Measurements from ENCODE around the gene RNASE2. TPM values are rescaled to one million over a fixed set of nuclear protein-coding genes. Genes with fewer than 3 reads are reported as not detected.

Gene RNASE2
- total and polyA plus RNA-seq, 2 donors (not counting 3 experiments of a cell fraction or from before 2014, with no cell fraction given): not detected

- FAIRE-seq: no peak
- BruUV-seq (replicated peaks): no TSS peak
Measured at GRCh38 chr14:21003788-21004346, 48.6 kb downstream of the RNASE2 start.

More at GRCh38 chr14:21003788-21004346, 48.6 kb downstream of the RNASE2 start:
- no peak overlapping the region for H2AFZ ChIP-seq (ENCODE audit: low read depth, low read length)
- dilution Hi-C loops (cut with MboI; ENCODE audit: extremely low pct_ligation_motif_present, low sequenced_read_pairs) (no loop called here), intact Hi-C loops (cut with micrococcal nuclease) (no loop called here)
- H3K27ac ChIP-seq (ENCODE audit: insufficient read depth, low read depth, low read length): no peak overlapping the region
- H3K9ac ChIP-seq (replicated peaks; ENCODE audit: extremely low read depth, insufficient read depth, low read length): no peak overlapping the region
- no peaks in the 10 kb centered on the region for H3K36me3 ChIP-seq (ENCODE audit: control insufficient read depth in 2 of 2, extremely low read depth in 1 of 2, insufficient read depth in 2 of 2, low read length in 2 of 2)
- H3K27me3 ChIP-seq (ENCODE audit: control insufficient read depth in 2 of 2, insufficient read depth in 2 of 2, low read length in 2 of 2): no peaks in the 10 kb centered on the region
- no peak overlapping the region for H3K4me2 ChIP-seq (ENCODE audit: insufficient read depth, low read length)
- no peak for TF ChIP-seq POLR2AphosphoS5 (IDR thresholded peaks at IDR 0.05; ENCODE audit: insufficient read depth, low read depth, low read length)
- no peak for TF ChIP-seq CTCF (IDR thresholded peaks at IDR 0.05; ENCODE audit: extremely low read depth in 1 of 2, insufficient read depth in 1 of 2, low read depth in 1 of 2, low read length in 2 of 2)
- TF ChIP-seq GATA2 (IDR thresholded peaks at IDR 0.05; ENCODE audit: insufficient read depth, insufficient read length, low read depth, low read length): no peak
- no peak for TF ChIP-seq MYC (IDR thresholded peaks at IDR 0.05; ENCODE audit: low read depth, low read length)
- TF ChIP-seq JUN (IDR thresholded peaks at IDR 0.05; ENCODE audit: borderline replicate concordance, insufficient read depth, insufficient read length, low read depth): no peak
- no peak for TF ChIP-seq POLR2A (IDR thresholded peaks at IDR 0.05; ENCODE audit: low read depth, low read length)
- TF ChIP-seq EZH2 (IDR thresholded peaks at IDR 0.05; ENCODE audit: borderline replicate concordance, low read depth, low read length, severe bottlenecking): no peak
- TF ChIP-seq MAX (IDR thresholded peaks at IDR 0.05; ENCODE audit: insufficient read depth, insufficient read length): no peak
- TF ChIP-seq FOS (IDR thresholded peaks at IDR 0.05; ENCODE audit: borderline replicate concordance, insufficient read depth, low read length): no peak
- H3K9me3 ChIP-seq (replicated peaks; ENCODE audit: control insufficient read depth, insufficient read depth, low read length): no peaks in the 10 kb centered on the region
- H3K4me1 ChIP-seq (ENCODE audit: control insufficient read depth, extremely low read depth, insufficient read depth, low read length): no peaks in the 10 kb centered on the region
- ChIA-PET CTCF (interaction anchor here (0.7 to 2.9 kb wide), 5 partner anchors 10 to 43 kb away, joined by 3 to 42 read pairs (median 5); no protein-coding TSS in a partner anchor), POLR2A (no interaction called here)
- H3K9me1 ChIP-seq (replicated peaks; ENCODE audit: control insufficient read depth, extremely low read depth, insufficient read depth, low read length): no peaks in the 10 kb centered on the region
- H4K20me1 ChIP-seq (replicated peaks; ENCODE audit: control insufficient read depth, extremely low read depth, insufficient read depth, low read length): no peaks in the 10 kb centered on the region
- H3K79me2 ChIP-seq (ENCODE audit: control insufficient read depth, insufficient read depth, low read length): no peaks in the 10 kb centered on the region
- H3K4me3 ChIP-seq (replicated peaks in 1 of 3; ENCODE audit: insufficient read depth in 1 of 3, low read depth in 1 of 3, low read length in 3 of 3): no peak overlapping the region
- no peak for DNase-seq (ENCODE audit: low read depth, low spot score)

Small RNAs within 50 kb of the gene (small RNA-seq; reads per million reads assigned to genes)
- gene RN7SL189P (ENCODE audit: insufficient read depth, insufficient read length, low read depth, low replicate concordance): not detected

Other genes with a start within 250 kb of the RNASE2 start
- gene EDDM3A, start 209.6 kb upstream of the RNASE2 start, total RNA-seq: not detected in 2 replicates
- gene EDDM3A, start 209.6 kb upstream of the RNASE2 start, polyA plus RNA-seq: not detected in 2 replicates
- not detected in 2 replicates for gene EDDM3B, start 187.1 kb upstream of the RNASE2 start, total RNA-seq
- not detected in 2 replicates for gene EDDM3B, start 187.1 kb upstream of the RNASE2 start, polyA plus RNA-seq
- 0.33 TPM in 1 of 2 replicates, not detected in the other for gene RNASE6, start 174.2 kb upstream of the RNASE2 start, total RNA-seq
- 0.70 and 0.79 TPM in 2 replicates for gene RNASE6, start 174.2 kb upstream of the RNASE2 start, polyA plus RNA-seq
- gene RNASE1, start 152.6 kb upstream of the RNASE2 start, total RNA-seq: 182 and 216 TPM in 2 replicates
- 909 and 1,090 TPM in 2 replicates for gene RNASE1, start 152.6 kb upstream of the RNASE2 start, polyA plus RNA-seq
- gene RNASE3, start 64.1 kb upstream of the RNASE2 start, total RNA-seq: not detected in 2 replicates
- gene RNASE3, start 64.1 kb upstream of the RNASE2 start, polyA plus RNA-seq: not detected in 2 replicates
- 50.2 and 60.6 TPM in 2 replicates for gene METTL17, start 34.5 kb downstream of the RNASE2 start, total RNA-seq
- 81.5 and 90.6 TPM in 2 replicates for gene METTL17, start 34.5 kb downstream of the RNASE2 start, polyA plus RNA-seq
- not detected in 2 replicates for gene SLC39A2, start 43.8 kb downstream of the RNASE2 start, total RNA-seq
- gene SLC39A2, start 43.8 kb downstream of the RNASE2 start, polyA plus RNA-seq: 0.06 TPM in 1 of 2 replicates, not detected in the other
- gene NDRG2, start 69.6 kb downstream of the RNASE2 start, total RNA-seq: not detected in 2 replicates
- gene NDRG2, start 69.6 kb downstream of the RNASE2 start, polyA plus RNA-seq: 0.37 and 0.54 TPM in 2 replicates
- not detected in 2 replicates for gene TPPP2, start 74.7 kb downstream of the RNASE2 start, total RNA-seq
- not detected in 2 replicates for gene TPPP2, start 74.7 kb downstream of the RNASE2 start, polyA plus RNA-seq
- not detected in 2 replicates for gene RNASE13, start 79.3 kb downstream of the RNASE2 start, total RNA-seq
- not detected in 2 replicates for gene RNASE13, start 79.3 kb downstream of the RNASE2 start, polyA plus RNA-seq
- gene RNASE7, start 86.9 kb downstream of the RNASE2 start, total RNA-seq: not detected in 2 replicates
- not detected in 2 replicates for gene RNASE7, start 86.9 kb downstream of the RNASE2 start, polyA plus RNA-seq
- gene RNASE8, start 102.3 kb downstream of the RNASE2 start, total RNA-seq: not detected in 2 replicates
- gene RNASE8, start 102.3 kb downstream of the RNASE2 start, polyA plus RNA-seq: not detected in 2 replicates
- gene ARHGEF40, start 114.8 kb downstream of the RNASE2 start, total RNA-seq: 1.9 and 2.6 TPM in 2 replicates
- gene ARHGEF40, start 114.8 kb downstream of the RNASE2 start, polyA plus RNA-seq: 19.9 and 30.4 TPM in 2 replicates
- gene ZNF219, start 143.2 kb downstream of the RNASE2 start, total RNA-seq: 12.8 and 15.2 TPM in 2 replicates
- gene ZNF219, start 143.2 kb downstream of the RNASE2 start, polyA plus RNA-seq: 13.2 and 21.2 TPM in 2 replicates
- not detected in 2 replicates for gene TMEM253, start 145.6 kb downstream of the RNASE2 start, total RNA-seq
- gene TMEM253, start 145.6 kb downstream of the RNASE2 start, polyA plus RNA-seq: 0.14 and 0.25 TPM in 2 replicates
- gene OR5AU1, start 200.6 kb downstream of the RNASE2 start, total RNA-seq: not detected in 2 replicates
- gene OR5AU1, start 200.6 kb downstream of the RNASE2 start, polyA plus RNA-seq: not detected in 2 replicates